Trophoblast cell (in vitro differentiated cells and primary cell): Measurements from ENCODE around the gene ASGR2.

Source experiments
- DNase-seq, 2 donors: peaks; one replicate each; pipeline ENCODE4 v3.0.0-alpha.2; 2016
- H2AFZ ChIP-seq: 2 replicates; pipeline ENCODE4 v1.6.1; 2013; ENCODE audit warnings: low read length, moderate library complexity, mild to moderate bottlenecking; ENCODE audit not compliant: insufficient read depth, poor library complexity
- H2AK5ac ChIP-seq: 2 replicates; pipeline ENCODE4 v1.6.1; 2013; ENCODE audit warnings: mild to moderate bottlenecking, low read length
- H2BK120ac ChIP-seq: 2 replicates; pipeline ENCODE4 v1.6.1; 2013; ENCODE audit warnings: low read length, mild to moderate bottlenecking, moderate library complexity; ENCODE audit not compliant: insufficient read depth, poor library complexity
- H2BK12ac ChIP-seq: 2 replicates; pipeline ENCODE4 v1.6.1; 2013; ENCODE audit warnings: mild to moderate bottlenecking, low read length, moderate library complexity
- H2BK5ac ChIP-seq: 2 replicates; pipeline ENCODE4 v1.6.1; 2013; ENCODE audit warnings: low read length, low read depth, moderate library complexity, mild to moderate bottlenecking; ENCODE audit not compliant: poor library complexity
- H3K14ac ChIP-seq: 2 replicates; pipeline ENCODE4 v1.6.1; 2013; ENCODE audit warnings: mild to moderate bottlenecking, low read length
- H3K18ac ChIP-seq: 2 replicates; pipeline ENCODE4 v1.6.1; 2013; ENCODE audit warnings: mild to moderate bottlenecking, low read length
- H3K23ac ChIP-seq: 2 replicates; pipeline ENCODE4 v1.6.1; 2013; ENCODE audit warnings: low read length
- H3K27ac ChIP-seq: 2 replicates; pipeline ENCODE4 v1.5.1; 2013; ENCODE audit warnings: low read depth, mild to moderate bottlenecking, inconsistent platforms, low read length, moderate library complexity
- H3K27me3 ChIP-seq: 2 replicates; pipeline ENCODE4 v1.6.1; 2013; ENCODE audit warnings: inconsistent platforms, mild to moderate bottlenecking, low read length, moderate library complexity; ENCODE audit not compliant: insufficient read depth
- H3K36me3 ChIP-seq, 2 experiments: 1 replicate in 1 of 2; 2 replicates in 1 of 2; pipeline ENCODE4 v1.6.1; 2013; ENCODE audit warnings: low read length in 2 of 2, mild to moderate bottlenecking in 2 of 2, moderate library complexity in 1 of 2; ENCODE audit not compliant: insufficient read depth in 2 of 2, control insufficient read depth in 1 of 2
- H3K4ac ChIP-seq: 2 replicates; pipeline ENCODE4 v1.6.1; 2013; ENCODE audit warnings: low read depth, mild to moderate bottlenecking, low read length, moderate library complexity
- H3K4me1 ChIP-seq, 2 experiments: 1 replicate in 1 of 2; 2 replicates in 1 of 2; pipeline ENCODE4 v1.6.1; 2013; ENCODE audit warnings: low read length in 2 of 2, mild to moderate bottlenecking in 2 of 2, moderate library complexity in 1 of 2; ENCODE audit not compliant: insufficient read depth in 2 of 2, control insufficient read depth in 1 of 2
- H3K4me2 ChIP-seq: 2 replicates; pipeline ENCODE4 v1.6.1; 2013; ENCODE audit warnings: inconsistent platforms, mild to moderate bottlenecking, low read length, moderate library complexity
- H3K4me3 ChIP-seq: 2 replicates; pipeline ENCODE4 v1.5.1; 2013; ENCODE audit warnings: mild to moderate bottlenecking, low read depth, low read length, inconsistent platforms
- H3K79me1 ChIP-seq: one replicate; pipeline ENCODE4 v1.6.1; 2013; ENCODE audit warnings: low read length
- H3K79me2 ChIP-seq: 2 replicates; pipeline ENCODE4 v1.6.1; 2013; ENCODE audit warnings: low read length, mild to moderate bottlenecking; ENCODE audit not compliant: control insufficient read depth, insufficient read depth, poor library complexity
- H3K9ac ChIP-seq: 2 replicates; pipeline ENCODE4 v1.6.1; 2013; ENCODE audit warnings: mild to moderate bottlenecking, low read length
- H3K9me3 ChIP-seq: 2 replicates; pipeline ENCODE4 v1.6.1; 2013; ENCODE audit warnings: low read depth, mild to moderate bottlenecking, control low read depth, inconsistent platforms, low read length; ENCODE audit not compliant: insufficient read depth
- H4K12ac ChIP-seq: 2 replicates; pipeline ENCODE4 v1.6.1; 2013; ENCODE audit warnings: low read depth, mild to moderate bottlenecking, low read length, moderate library complexity
- H4K8ac ChIP-seq: 2 replicates; pipeline ENCODE4 v1.6.1; 2013; ENCODE audit warnings: low read depth, mild to moderate bottlenecking, low read length, moderate library complexity
- H4K91ac ChIP-seq: one replicate; pipeline ENCODE4 v1.6.1; 2013; ENCODE audit warnings: low read depth, mild to moderate bottlenecking, low read length, moderate library complexity
- whole genome bisulfite sequencing: extraction: QIAGEN DNeasy Blood & Tissue Kit; methylation state at CpG from one replicate; pipeline ENCODE4 v1.1.7; 2013; ENCODE audit warnings: missing lambda C conversion rate; ENCODE audit not compliant: insufficient read length, insufficient coverage; ENCODE audit errors: extremely low coverage; 5-methylcytosine and 5-hydroxymethylcytosine counted together

Gene ASGR2

DNA sequence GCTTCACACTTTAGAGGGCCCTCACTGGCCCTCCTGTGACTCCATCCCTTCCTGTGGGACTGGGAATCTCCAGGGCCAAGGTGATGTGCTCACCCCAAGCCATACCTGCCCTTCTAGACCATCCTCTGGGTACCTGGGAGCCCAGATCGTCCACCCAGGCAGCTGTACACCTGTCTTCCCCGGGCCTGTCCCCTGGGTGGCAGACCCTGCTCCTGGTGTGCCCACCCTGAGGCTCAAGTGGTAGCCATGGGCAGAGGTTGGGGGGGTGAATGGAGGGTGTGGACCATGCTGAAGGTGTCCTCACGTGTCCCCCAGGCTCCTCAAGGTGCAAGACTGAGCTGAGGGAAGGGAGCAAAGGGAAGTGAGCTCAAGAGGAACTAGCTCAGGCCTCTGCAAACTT, 43.9 kb downstream of the ASGR2 start:
- H2BK12ac ChIP-seq: no peak overlapping the region
- H4K12ac ChIP-seq: no peak overlapping the region
- no peak overlapping the region for H4K91ac ChIP-seq
- no peak overlapping the region for H2BK120ac ChIP-seq
- no peaks in the 10 kb centered on the region for H3K79me1 ChIP-seq
- no peak for DNase-seq
- H3K9ac ChIP-seq: no peak overlapping the region
- no peak overlapping the region for H3K18ac ChIP-seq
- H2AK5ac ChIP-seq: no peak overlapping the region
- H3K9me3 ChIP-seq: peaks cover 4% of the 10 kb centered on the region
- H4K8ac ChIP-seq: no peak overlapping the region
- H3K27me3 ChIP-seq: no peaks in the 10 kb centered on the region
- H3K36me3 ChIP-seq: no peaks in the 10 kb centered on the region
- no peaks in the 10 kb centered on the region for H3K79me2 ChIP-seq
- no peak overlapping the region for H3K4ac ChIP-seq
- no peaks in the 10 kb centered on the region for H3K4me1 ChIP-seq
- no peak overlapping the region for H3K27ac ChIP-seq
- no peak overlapping the region for H3K23ac ChIP-seq
- no CpG with 5 or more reads among the region's 3 CpGs for WGBS
- H2AFZ ChIP-seq: no peak overlapping the region
- no peak overlapping the region for H3K4me3 ChIP-seq
- no peak overlapping the region for H3K4me2 ChIP-seq
- H3K14ac ChIP-seq: no peak overlapping the region
- no peak overlapping the region for H2BK5ac ChIP-seq

DNA sequence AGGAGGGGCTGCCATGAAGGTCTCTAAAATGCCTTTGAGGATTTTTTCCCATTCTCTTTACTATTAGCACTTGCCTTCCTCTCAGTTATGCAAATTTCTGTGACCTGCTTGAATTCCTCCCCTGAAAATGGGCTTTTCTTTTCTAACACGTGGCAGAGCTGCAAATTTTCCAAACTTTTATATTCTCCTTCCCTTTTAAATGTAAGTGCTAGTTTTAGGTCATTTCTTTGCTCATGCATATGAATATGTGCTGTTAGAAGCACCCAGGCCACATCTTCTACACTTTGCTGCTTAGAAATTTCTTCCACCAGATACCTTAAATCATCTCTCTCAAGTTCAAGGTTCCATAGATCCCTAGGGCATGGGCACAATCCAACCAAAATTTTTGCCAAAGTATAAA, 46.4 kb downstream of the ASGR2 start:
- H2BK120ac ChIP-seq: no peak overlapping the region

GRCh38 chr17:7067198-7067597, 47.4 kb downstream of the ASGR2 start:
- peaks cover 4% of the 10 kb centered on the region for H3K9me3 ChIP-seq
- H3K79me1 ChIP-seq: no peaks in the 10 kb centered on the region
- no peak overlapping the region for H3K27ac ChIP-seq
- no peaks in the 10 kb centered on the region for H3K4me1 ChIP-seq
- H4K91ac ChIP-seq: no peak overlapping the region
- no peak overlapping the region for H3K4me3 ChIP-seq
- H4K12ac ChIP-seq: no peak overlapping the region
- no peak overlapping the region for H4K8ac ChIP-seq
- no peaks in the 10 kb centered on the region for H3K27me3 ChIP-seq
- no peak overlapping the region for H3K9ac ChIP-seq
- H2AFZ ChIP-seq: no peak overlapping the region
- H3K23ac ChIP-seq: no peak overlapping the region
- WGBS: no CpG with 5 or more reads among the region's 1 CpG
- H2BK120ac ChIP-seq: no peak overlapping the region
- H2BK5ac ChIP-seq: no peak overlapping the region
- H3K18ac ChIP-seq: no peak overlapping the region
- DNase-seq: no peak
- H3K4me2 ChIP-seq: no peak overlapping the region
- no peak overlapping the region for H2AK5ac ChIP-seq
- H3K79me2 ChIP-seq: no peaks in the 10 kb centered on the region
- no peak overlapping the region for H3K4ac ChIP-seq
- no peaks in the 10 kb centered on the region for H3K36me3 ChIP-seq
- H3K14ac ChIP-seq: no peak overlapping the region
- no peak overlapping the region for H2BK12ac ChIP-seq

More for the DNA sequence above, 46.4 kb downstream of the ASGR2 start:
- H3K4me2 ChIP-seq: no peak overlapping the region
- H3K79me1 ChIP-seq: no peaks in the 10 kb centered on the region
- H2AK5ac ChIP-seq: no peak overlapping the region
- H3K79me2 ChIP-seq: no peaks in the 10 kb centered on the region
- no peak overlapping the region for H3K23ac ChIP-seq
- no peaks in the 10 kb centered on the region for H3K27me3 ChIP-seq
- H2BK5ac ChIP-seq: no peak overlapping the region
- WGBS: no CpG with 5 or more reads among the region's 1 CpG
- H4K8ac ChIP-seq: no peak overlapping the region
- H3K9me3 ChIP-seq: peaks cover 4% of the 10 kb centered on the region
- no peak overlapping the region for H3K9ac ChIP-seq
- no peak overlapping the region for H3K14ac ChIP-seq
- DNase-seq: no peak
- H3K18ac ChIP-seq: no peak overlapping the region
- no peaks in the 10 kb centered on the region for H3K36me3 ChIP-seq
- H4K12ac ChIP-seq: no peak overlapping the region
- no peak overlapping the region for H3K27ac ChIP-seq
- H4K91ac ChIP-seq: no peak overlapping the region
- H3K4me3 ChIP-seq: no peak overlapping the region
- no peaks in the 10 kb centered on the region for H3K4me1 ChIP-seq
- H2AFZ ChIP-seq: no peak overlapping the region
- no peak overlapping the region for H2BK12ac ChIP-seq
- H3K4ac ChIP-seq: no peak overlapping the region

GRCh38 chr17:7064261-7064660, 50.4 kb downstream of the ASGR2 start:
- DNase-seq: no peak
- no peak overlapping the region for H3K23ac ChIP-seq
- peaks cover 2% of the 10 kb centered on the region for H3K9me3 ChIP-seq
- H2BK12ac ChIP-seq: no peak overlapping the region
- no peaks in the 10 kb centered on the region for H3K36me3 ChIP-seq
- H4K12ac ChIP-seq: no peak overlapping the region
- H3K4me3 ChIP-seq: no peak overlapping the region
- H3K79me1 ChIP-seq: no peaks in the 10 kb centered on the region
- H2AK5ac ChIP-seq: no peak overlapping the region
- H3K18ac ChIP-seq: no peak overlapping the region
- H2BK120ac ChIP-seq: no peak overlapping the region
- H4K91ac ChIP-seq: no peak overlapping the region
- no peaks in the 10 kb centered on the region for H3K4me1 ChIP-seq
- H3K79me2 ChIP-seq: no peaks in the 10 kb centered on the region
- no CpG with 5 or more reads among the region's 4 CpGs for WGBS
- H3K14ac ChIP-seq: no peak overlapping the region
- H3K27me3 ChIP-seq: no peaks in the 10 kb centered on the region
- no peak overlapping the region for H3K4me2 ChIP-seq
- no peak overlapping the region for H2BK5ac ChIP-seq
- no peak overlapping the region for H3K9ac ChIP-seq
- no peak overlapping the region for H2AFZ ChIP-seq
- H3K4ac ChIP-seq: no peak overlapping the region
- no peak overlapping the region for H3K27ac ChIP-seq
- H4K8ac ChIP-seq: no peak overlapping the region
